GM19463 (cell line): Measurements from ENCODE around the gene STN1.

Source experiments
- ATAC-seq: cut with Tn5 transposase; IDR thresholded peaks from one replicate; pipeline ENCODE4 v1.9.1; 2021; ENCODE audit warnings: mild to moderate bottlenecking, moderate library complexity; ENCODE audit not compliant: unreplicated experiment

STN1 gene

GRCh38 chr10:103930449-103930848, 12.5 kb upstream of the STN1 start:
- no peak for ATAC-seq

- ATAC-seq, result no peak
Measured at GRCh38 chr10:103929381-103929921, 11.5 kb upstream of the STN1 start.

GRCh38 chr10:103928784-103929183, 10.8 kb upstream of the STN1 start:
- ATAC-seq, result no peak

GRCh38 chr10:103926722-103927319, 8.8 kb upstream of the STN1 start:
- no peak for ATAC-seq

GRCh38 chr10:103925591-103925990, 7.6 kb upstream of the STN1 start:
- ATAC-seq, result no peak

GRCh38 chr10:103923502-103923901, 5.5 kb upstream of the STN1 start:
- ATAC-seq, result no peak

GRCh38 chr10:103922659-103923058, 4.7 kb upstream of the STN1 start:
- ATAC-seq, result no peak

GRCh38 chr10:103921750-103922195, 3.8 kb upstream of the STN1 start:
- ATAC-seq, result no peak

- no peak for ATAC-seq
Measured at GRCh38 chr10:103921248-103921647, 3.3 kb upstream of the STN1 start.

GRCh38 chr10:103919648-103920025, 1.7 kb upstream of the STN1 start:
- no peak for ATAC-seq

GRCh38 chr10:103917302-103918052, 507 bp downstream of the STN1 start:
- peak; percentile 6 for ATAC-seq

- ATAC-seq, result no peak
Measured at GRCh38 chr10:103916876-103917275, 1.1 kb downstream of the STN1 start.

GRCh38 chr10:103916254-103916653, 1.7 kb downstream of the STN1 start:
- no peak for ATAC-seq

- ATAC-seq, result no peak
Measured at GRCh38 chr10:103915796-103916195, 2.2 kb downstream of the STN1 start.

GRCh38 chr10:103912759-103913158, 5.2 kb downstream of the STN1 start:
- no peak for ATAC-seq

GRCh38 chr10:103911021-103911459, 6.9 kb downstream of the STN1 start:
- no peak for ATAC-seq

GRCh38 chr10:103910442-103911012, 7.5 kb downstream of the STN1 start:
- no peak for ATAC-seq

GRCh38 chr10:103905441-103905840, 12.5 kb downstream of the STN1 start:
- ATAC-seq, result no peak

- no peak for ATAC-seq
Measured at GRCh38 chr10:103901299-103901698, 16.7 kb downstream of the STN1 start.

GRCh38 chr10:103899312-103899711, 18.7 kb downstream of the STN1 start:
- no peak for ATAC-seq

GRCh38 chr10:103897241-103897774, 20.7 kb downstream of the STN1 start:
- no peak for ATAC-seq

GRCh38 chr10:103896225-103896624, 21.8 kb downstream of the STN1 start:
- ATAC-seq, result no peak
